HG03442 (cell line): ENCODE measurements around the gene TADA2A.

ENCODE experiments used
- ATAC-seq: cut with Tn5 transposase; IDR thresholded peaks from one replicate; pipeline ENCODE4 v1.9.1; 2021; ENCODE audit warnings: mild to moderate bottlenecking, moderate library complexity; ENCODE audit not compliant: unreplicated experiment

TADA2A gene

DNA sequence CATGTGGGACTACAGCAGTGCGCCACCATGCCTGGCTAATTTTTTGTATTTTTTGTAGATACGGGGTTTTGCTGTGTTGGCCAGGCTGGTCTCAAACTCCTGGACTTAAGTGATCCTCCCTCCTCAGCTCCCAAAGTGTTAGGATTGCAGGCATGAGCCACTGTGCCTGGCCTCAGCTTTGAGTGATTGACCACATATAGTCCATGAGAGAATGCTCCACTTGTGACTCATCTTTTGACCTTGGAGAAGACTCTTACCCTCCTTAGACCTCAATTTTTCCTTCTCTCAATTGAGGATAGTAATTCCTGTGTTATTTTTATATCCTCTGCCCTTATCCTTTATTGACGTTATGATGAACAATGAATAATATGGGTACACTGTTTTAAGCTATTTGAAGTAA lies 52.1 kb downstream of the TADA2A start:
- ATAC-seq, result no peak

GRCh38 chr17:37461668-37462067 lies 55.0 kb downstream of the TADA2A start:
- no peak for ATAC-seq

GRCh38 chr17:37462492-37462891 lies 55.8 kb downstream of the TADA2A start:
- no peak for ATAC-seq

- no peak for ATAC-seq
Measured at GRCh38 chr17:37463039-37463438, 56.4 kb downstream of the TADA2A start.

DNA sequence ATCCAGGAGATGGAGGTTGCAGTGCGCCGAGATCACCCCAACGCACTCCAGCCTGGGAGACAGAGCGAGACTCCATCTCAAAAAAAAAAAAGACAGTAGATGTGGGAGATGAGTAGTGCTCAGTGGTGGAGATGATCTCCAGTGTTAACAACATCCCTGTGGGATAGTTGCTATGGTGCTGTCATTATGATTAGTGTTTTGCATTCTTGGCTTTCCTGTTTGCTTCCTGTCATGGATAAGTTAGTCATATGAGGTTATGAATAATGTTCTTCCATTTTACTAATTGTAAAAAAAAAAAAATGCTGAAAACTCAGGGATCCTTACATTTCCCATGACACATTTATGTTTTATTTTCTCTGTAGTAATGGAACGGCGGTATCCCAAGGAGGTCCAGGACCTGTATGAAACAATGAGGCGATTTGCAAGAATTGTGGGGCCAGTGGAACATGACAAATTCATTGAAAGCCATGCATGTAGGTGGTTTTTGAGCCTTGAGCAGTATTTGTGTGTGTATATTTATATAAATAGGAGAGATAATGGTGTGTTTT lies 58.5 kb downstream of the TADA2A start:
- no peak for ATAC-seq

DNA sequence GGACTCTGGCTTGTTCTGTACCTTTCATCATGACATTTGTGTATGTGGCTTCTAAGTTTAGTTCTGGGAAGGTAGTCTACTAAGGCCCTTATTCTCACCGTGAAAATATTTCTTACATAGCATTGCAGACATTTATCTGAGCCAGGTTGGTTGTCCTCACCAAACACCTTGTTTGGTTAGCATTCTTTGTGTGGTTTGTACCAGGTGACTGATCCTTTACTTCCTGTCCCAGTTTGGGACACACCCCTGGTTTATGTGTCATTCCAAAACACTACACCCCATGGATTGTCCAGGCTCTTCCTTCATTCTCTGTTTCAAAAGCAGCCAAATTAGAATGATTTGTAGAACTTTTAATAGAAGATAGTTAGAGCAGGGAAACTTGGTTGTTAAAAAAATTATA lies 59.8 kb downstream of the TADA2A start:
- no peak for ATAC-seq

DNA sequence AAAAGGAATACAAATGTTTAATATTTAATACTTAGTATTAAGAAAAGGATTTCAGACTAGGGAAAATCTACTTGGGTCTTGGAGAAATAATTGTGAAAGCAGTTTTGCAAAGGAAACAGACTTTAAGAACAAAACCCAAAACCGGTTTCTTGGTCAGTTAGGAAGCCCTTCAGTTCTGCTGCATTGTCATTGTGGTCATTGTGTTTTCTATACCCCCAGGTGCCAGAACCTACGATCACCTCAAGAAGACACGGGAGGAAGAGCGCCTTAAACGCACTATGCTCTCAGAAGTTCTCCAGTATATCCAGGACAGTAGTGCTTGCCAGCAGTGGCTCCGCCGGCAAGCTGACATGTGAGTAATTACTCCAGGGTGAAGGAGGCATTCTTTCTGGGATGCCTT lies 63.5 kb downstream of the TADA2A start:
- ATAC-seq, result no peak

DNA sequence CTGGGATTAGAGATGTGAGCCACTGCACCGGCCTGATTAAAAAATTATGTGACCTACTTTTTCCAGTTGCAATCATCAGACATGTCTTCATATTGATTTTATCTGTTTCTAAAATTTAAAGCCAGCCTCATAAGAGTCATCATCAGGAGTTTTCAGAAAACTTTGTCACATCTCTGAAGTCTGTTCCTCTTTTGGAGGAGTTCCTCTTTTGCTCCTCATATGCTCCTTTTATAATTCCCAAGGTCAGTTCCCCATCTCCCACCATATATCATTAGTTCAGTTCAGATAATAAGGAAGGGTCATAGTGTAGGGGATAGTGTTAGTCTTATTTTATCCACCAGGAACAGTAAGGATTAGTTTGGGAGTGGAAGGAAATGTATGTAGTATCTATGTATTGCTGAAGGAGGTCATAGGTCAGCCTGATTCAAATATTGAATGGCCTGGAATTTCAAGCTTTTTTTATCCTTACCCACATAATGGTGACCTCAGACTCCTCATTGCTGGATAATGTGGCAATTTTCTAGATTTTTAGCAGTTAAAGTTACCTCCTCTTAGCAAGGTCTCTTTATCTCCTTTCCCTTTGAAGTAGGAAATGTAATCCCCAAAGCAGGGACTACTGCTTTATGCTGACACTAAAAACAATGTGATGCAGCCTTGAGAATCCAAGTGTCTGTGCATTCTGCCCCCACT lies 69.2 kb downstream of the TADA2A start:
- no peak for ATAC-seq

- ATAC-seq, result no peak
Measured at GRCh38 chr17:37476431-37477120, 69.9 kb downstream of the TADA2A start.

GRCh38 chr17:37478187-37478586 lies 71.5 kb downstream of the TADA2A start:
- ATAC-seq, result no peak

DNA sequence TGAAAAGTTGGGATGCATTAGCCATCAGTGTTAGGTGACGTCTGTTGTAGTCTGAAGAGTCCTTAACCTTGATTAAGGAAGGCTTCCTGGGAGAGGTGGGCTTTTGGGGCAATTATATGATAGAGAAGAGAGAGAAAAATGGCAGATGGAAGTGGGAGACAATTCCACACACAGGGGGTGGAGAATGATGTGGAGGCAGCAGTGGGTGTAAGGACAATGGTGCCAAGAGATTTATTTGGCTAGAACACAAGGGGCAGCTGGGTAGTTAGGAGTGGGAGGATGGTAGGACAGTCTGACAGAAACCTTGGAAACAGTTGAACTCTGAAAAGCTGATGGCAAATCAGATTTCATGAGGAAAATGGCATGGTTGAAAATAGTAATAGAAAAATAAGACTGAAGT lies 72.3 kb downstream of the TADA2A start:
- no peak for ATAC-seq

DNA sequence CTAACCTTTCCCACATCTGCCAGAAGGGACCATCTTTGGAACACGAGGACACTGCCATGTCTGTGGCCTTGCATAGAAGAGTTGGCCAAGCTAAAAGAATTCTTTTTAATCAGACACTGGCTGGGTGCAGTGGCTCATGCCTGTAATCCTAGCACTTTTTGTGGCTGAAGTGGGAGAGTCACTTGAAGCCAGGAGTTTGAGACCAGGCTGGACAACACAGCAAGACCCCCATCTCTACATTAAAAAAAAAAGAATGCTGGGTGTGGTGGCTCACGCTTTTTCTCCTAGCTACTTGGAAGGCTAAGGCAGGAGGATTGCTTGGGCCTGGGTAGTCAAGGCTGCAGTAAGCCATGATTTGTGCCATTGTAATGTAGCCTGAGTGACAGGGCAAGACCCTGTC lies 73.7 kb downstream of the TADA2A start:
- no peak for ATAC-seq

DNA sequence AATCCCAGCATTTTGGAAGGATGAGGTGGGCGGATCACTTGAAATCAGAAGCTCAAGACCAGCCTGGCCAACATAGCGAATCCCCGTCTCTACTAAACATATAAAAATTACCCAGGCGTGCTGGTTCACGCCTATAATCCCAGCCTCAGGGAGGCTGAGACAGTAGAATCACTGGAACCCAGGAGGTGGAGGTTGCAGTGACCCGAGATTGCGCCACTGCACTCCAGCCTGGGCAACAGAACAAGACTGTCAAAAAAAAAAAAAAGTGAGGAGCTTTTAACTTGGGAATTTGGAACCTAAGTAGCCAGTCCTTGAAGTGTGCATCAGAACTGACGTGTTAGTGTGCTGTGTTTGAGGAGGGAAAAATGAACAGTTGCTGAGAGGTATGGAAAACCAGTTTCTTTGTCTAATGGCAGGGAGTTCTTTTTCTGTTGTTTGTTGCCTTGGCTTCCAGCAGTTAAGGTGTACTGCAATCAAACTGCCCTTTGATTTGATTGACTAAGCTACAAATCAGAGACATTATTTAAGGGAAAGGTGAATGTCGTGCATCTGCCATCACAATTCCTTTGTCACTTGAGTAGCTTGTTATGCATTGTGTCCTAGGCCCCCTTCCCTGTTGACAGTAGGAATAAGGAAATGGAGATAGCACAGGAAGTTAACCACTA lies 74.4 kb downstream of the TADA2A start:
- no peak for ATAC-seq

DNA sequence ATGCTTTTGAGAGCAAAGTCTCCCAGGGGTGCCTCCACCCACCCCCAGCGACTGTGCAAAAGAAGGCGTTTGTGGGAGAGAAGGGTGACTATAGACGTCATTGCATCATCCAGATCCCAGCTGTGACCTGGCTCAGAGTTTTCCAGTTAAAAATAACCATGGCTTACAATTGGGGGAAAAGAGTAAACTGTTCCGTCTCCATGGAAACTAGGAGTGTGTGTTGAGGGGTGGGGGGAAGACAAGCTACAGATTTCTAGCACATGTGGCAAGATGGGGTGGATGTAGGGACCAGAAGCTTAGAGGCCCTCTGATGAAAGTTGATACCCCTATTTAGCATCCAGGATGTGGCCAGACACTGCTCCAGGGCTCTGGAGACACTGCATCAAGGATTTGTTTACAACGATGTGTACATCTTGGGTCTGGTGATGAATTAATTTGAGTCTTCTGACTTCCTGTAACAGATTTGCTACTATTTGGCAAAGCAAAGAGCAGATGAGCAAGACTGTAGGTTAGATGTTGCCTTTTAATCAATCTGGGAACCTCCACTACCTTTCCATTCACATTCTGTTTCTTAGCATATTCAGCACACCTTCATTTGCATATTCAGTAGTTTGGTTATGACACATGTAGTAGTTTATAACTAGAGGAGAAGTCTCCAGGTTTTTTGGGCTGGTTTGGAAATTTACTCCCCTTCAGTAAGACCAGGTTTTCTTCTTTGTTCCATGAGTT lies 76.8 kb downstream of the TADA2A start:
- ATAC-seq, result no peak

DNA sequence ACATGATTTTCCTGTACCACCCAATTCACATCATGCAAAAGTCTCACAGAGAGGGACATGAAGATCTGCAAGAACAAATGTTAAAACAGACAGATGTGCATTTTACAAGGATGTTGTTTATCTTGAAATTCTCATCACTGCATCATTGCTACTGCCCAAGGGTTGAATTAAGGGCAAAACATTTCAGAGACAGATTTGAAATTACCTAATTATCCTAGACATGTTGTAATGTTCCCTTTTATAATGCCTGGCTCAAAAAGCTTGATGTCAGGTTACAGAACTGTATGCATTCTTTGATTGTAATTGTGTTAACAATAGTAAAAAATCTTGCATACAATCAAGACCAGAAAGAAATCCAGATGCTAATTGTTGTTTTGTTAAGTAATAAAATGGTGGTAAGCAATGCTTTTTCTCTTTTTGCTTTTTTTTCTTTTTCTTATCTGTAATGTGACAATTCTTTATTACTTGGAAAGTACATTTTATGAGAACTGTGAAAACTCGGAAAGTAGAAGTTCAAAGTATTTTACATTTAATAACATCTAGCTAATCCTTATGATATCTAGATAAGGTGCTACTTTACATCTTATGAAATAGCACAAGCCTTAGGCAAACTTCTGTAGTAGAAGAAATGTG lies 79.4 kb downstream of the TADA2A start:
- no peak for ATAC-seq

GRCh38 chr17:37488009-37488604 lies 81.4 kb downstream of the TADA2A start:
- ATAC-seq, result no peak

GRCh38 chr17:37488607-37489196 lies 82.0 kb downstream of the TADA2A start:
- ATAC-seq, result peak; percentile 16

GRCh38 chr17:37489197-37490001 lies 82.7 kb downstream of the TADA2A start, which contains the start of gene DUSP14:
Gene DUSP14, plus strand, starts transcription at chr17:37489891. Its CDS starts 22,382 bp downstream, at chr17:37512273.
- ATAC-seq, result peak; percentile 58

DNA sequence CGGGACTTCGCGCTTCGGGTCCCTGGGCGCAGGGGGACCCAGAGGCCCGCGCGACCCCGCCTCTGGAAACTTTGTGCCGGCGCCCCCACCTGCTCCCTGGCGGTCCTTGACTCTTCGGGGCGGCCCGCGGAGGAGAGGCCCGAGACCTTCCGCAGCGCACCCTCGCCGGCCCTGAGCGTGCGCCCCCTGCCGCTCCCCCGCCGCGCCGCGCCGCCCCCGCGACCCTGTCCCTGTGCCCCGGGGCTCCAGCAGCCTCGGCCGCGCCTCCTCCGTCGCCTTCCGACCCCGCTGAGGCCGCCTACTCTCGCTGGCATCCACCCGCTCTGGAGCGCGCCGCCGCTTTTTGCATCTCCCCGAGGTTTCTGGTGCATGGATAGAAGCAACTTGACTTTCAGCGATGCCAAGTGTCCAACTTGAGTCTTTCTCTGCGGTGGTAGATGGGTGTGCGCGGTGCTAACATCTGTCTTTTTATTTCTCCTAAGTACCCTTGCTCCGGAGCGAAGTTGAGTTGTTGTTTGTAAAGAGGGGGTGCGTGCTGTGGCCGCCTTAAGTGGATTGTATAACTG lies 83.4 kb downstream of the TADA2A start:
- ATAC-seq, result peak; percentile 41
